ENCODE measurements around the gene NRCAM. TPM values are rescaled to one million over a fixed set of nuclear protein-coding genes. Genes with fewer than 3 reads are reported as not detected.

NRCAM gene
- total and polyA plus RNA-seq, 10 of the 15 experiments (the other 5 are each of a cell fraction or from before 2014, with no cell fraction given), result 0.30 to 2.0 (median 1.0) TPM

GRCh38 chr7:108296911-108297310 is 159.3 kb downstream of the NRCAM start (continued):
- TF ChIP-seq, protein P1, sequence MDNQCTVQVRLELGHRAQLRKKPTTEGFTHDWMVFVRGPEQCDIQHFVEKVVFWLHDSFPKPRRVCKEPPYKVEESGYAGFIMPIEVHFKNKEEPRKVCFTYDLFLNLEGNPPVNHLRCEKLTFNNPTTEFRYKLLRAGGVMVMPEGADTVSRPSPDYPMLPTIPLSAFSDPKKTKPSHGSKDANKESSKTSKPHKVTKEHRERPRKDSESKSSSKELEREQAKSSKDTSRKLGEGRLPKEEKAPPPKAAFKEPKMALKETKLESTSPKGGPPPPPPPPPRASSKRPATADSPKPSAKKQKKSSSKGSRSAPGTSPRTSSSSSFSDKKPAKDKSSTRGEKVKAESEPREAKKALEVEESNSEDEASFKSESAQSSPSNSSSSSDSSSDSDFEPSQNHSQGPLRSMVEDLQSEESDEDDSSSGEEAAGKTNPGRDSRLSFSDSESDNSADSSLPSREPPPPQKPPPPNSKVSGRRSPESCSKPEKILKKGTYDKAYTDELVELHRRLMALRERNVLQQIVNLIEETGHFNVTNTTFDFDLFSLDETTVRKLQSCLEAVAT (IDR thresholded peaks at IDR 0.05), result no peak
- TF ChIP-seq MEF2A (IDR thresholded peaks at IDR 0.05; ENCODE audit: insufficient read depth, low read depth, low read length) (no peak), KDM1A (IDR thresholded peaks at IDR 0.05; ENCODE audit: borderline replicate concordance) (no peak), SUZ12 (IDR thresholded peaks at IDR 0.05; ENCODE audit: unreplicated experiment) (no peak), STAT1 (conservative IDR thresholded peaks at IDR 0.05) (no peak)

DNA sequence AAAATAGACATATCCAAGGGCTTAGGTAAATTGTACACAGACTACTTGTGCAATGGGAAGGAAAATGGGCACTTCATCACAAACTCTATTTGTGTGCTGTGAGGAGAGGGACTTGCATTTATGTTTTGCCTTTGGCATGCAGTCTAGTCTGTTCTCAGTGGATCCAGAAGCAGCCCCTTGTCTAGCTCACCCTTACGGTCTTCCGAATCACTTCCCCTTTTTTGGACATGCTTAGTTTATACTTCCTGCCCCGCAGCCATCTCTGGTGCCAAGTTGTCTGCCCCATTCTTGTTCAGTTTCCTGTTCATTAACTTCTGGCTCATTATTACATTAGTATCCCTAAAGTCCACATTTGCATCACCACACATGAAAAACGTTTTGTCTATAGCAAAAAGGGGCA is 161.6 kb downstream of the NRCAM start:
- peak; percentile 78 for FAIRE-seq
- Histone ChIP-seq H3K27me3 (replicated peaks in 1 of 2; ENCODE audit: control insufficient read depth in 2 of 2, insufficient read depth in 2 of 2, low read length in 1 of 2) (no peaks in the 10 kb centered on the region), H3K4me2 (ENCODE audit: control insufficient read depth, insufficient read depth) (peak overlapping the region; percentile 22), H3K79me2 (ENCODE audit: control insufficient read depth, insufficient read depth, low read length) (no peaks in the 10 kb centered on the region), H3K9ac (ENCODE audit: control insufficient read depth, insufficient read depth, low read length) (no peak overlapping the region), H3K27ac (ENCODE audit: control insufficient read depth, insufficient read depth) (no peak overlapping the region), H4K20me1 (ENCODE audit: control insufficient read depth, insufficient read depth) (no peaks in the 10 kb centered on the region), H3K36me3 (ENCODE audit: control insufficient read depth in 2 of 2, insufficient read depth in 2 of 2, low read length in 1 of 2) (no peaks in the 10 kb centered on the region), H3K4me3 (no peak overlapping the region), H3K9me3 (replicated peaks; ENCODE audit: control insufficient read depth, insufficient read depth, low read length) (no peaks in the 10 kb centered on the region), H2AFZ (ENCODE audit: control insufficient read depth, low read depth, low read length) (peak overlapping the region; percentile 80), H3K4me1 (ENCODE audit: control insufficient read depth, insufficient read depth, low read length) (peaks cover 7% of the 10 kb centered on the region)
- POLR2A ChIA-PET, result no interaction called here
- DNase-seq (ENCODE audit: low read depth, low spot score), result no peak
- CTCF ChIA-PET, result interaction anchor here (0.7 kb wide), 1 partner anchor 979 kb away, joined by 3 read pairs; no protein-coding TSS in a partner anchor
- BruUV-seq (replicated peaks), result no TSS peak
- ATAC-seq, result peak; percentile 97
- SMC1A ChIA-PET (ENCODE audit: uncharacterized antibody, unreplicated experiment), result interaction anchor here (0.6 kb wide), 1 partner anchor 254 kb away, joined by 4 read pairs; no protein-coding TSS in a partner anchor
- TF ChIP-seq HCFC1 (IDR thresholded peaks at IDR 0.05; ENCODE audit: low read length) (no peak), IKZF1 (conservative IDR thresholded peaks at IDR 0.05) (0 out of 2 replicates have a peak, but pooled peaks have one; percentile 13), NKRF (conservative IDR thresholded peaks at IDR 0.05) (no peak), SREBF2 (IDR thresholded peaks at IDR 0.05; ENCODE audit: low read length) (no peak), SUZ12 (IDR thresholded peaks at IDR 0.05; ENCODE audit: unreplicated experiment) (no peak), SPI1 (IDR thresholded peaks at IDR 0.05; ENCODE audit: borderline replicate concordance, insufficient read depth, low read depth, low read length) (peak; percentile 98), ELK1 (IDR thresholded peaks at IDR 0.05; ENCODE audit: low read depth, low read length) (peak; percentile 84; the same call in 1 of the 2 replicates), SRF (IDR thresholded peaks at IDR 0.05; ENCODE audit: low read depth in 2 of 2, low read length in 2 of 2) (peak; percentile 83 to 94), MTA3 (IDR thresholded peaks at IDR 0.05; ENCODE audit: borderline replicate concordance, low read length) (no peak), FOXM1 (IDR thresholded peaks at IDR 0.05; ENCODE audit: low read depth, low read length) (no peak), NRF1 (conservative IDR thresholded peaks at IDR 0.05; ENCODE audit: low read depth, low read length) (no peak), FOS (IDR thresholded peaks at IDR 0.05; ENCODE audit: borderline replicate concordance, extremely low read depth, insufficient read length) (no peak), EP300 (IDR thresholded peaks at IDR 0.05; ENCODE audit: borderline replicate concordance in 1 of 2, control insufficient read depth in 1 of 2, low read depth in 2 of 2, low read length in 2 of 2) (no peak)
- 2% methylated on average over 4 of the region's 4 CpGs for WGBS (ENCODE audit: insufficient coverage, insufficient replicate concordance, low lambda C conversion rate, missing lambda C conversion rate)
- RAD21 ChIA-PET (ENCODE audit: unreplicated experiment), result interaction anchor here (0.6 kb wide), 1 partner anchor 1086 kb away, joined by 4 read pairs; no protein-coding TSS in a partner anchor
- in situ Hi-C loops (cut with MboI) (no loop called here), intact Hi-C loops (cut with micrococcal nuclease; ENCODE audit: unreplicated experiment) (loop anchor here (10.0 kb wide), 1 partner anchor 60 kb away; no protein-coding TSS in a partner anchor)
